HEK293 (cell line): ENCODE data around the gene REC114.

Experiments used
- ELK4 ChIP-seq: IDR thresholded peaks from 2 replicates; pipeline ENCODE4 v1.6.1; 2011; ENCODE audit warnings: mild to moderate bottlenecking, low read depth, low read length, borderline replicate concordance
- ZNF148 ChIP-seq: fragments of 450-650 bp; formaldehyde crosslinking; IDR thresholded peaks from 2 replicates; pipeline ENCODE4 v1.5.0; 2017; ENCODE audit warnings: missing biosample characterization, missing genetic modification characterization, borderline replicate concordance
- ZNF211 ChIP-seq: fragments of 450-650 bp; formaldehyde crosslinking; IDR thresholded peaks from 2 replicates; pipeline ENCODE4 v1.5.1; 2016; ENCODE audit warnings: low read depth, missing biosample characterization, missing genetic modification characterization
- ZNF501 ChIP-seq: fragments of 450-650 bp; formaldehyde crosslinking; IDR thresholded peaks from 2 replicates; pipeline ENCODE4 v1.5.1; 2016; ENCODE audit warnings: missing biosample characterization, missing genetic modification characterization
- ZNF513 ChIP-seq: fragments of 450-650 bp; IDR thresholded peaks from 2 replicates; pipeline ENCODE4 v1.5.1; 2018; ENCODE audit warnings: missing biosample characterization, missing genetic modification characterization
- ZNF529 ChIP-seq: fragments of 450-650 bp; formaldehyde crosslinking; IDR thresholded peaks from 2 replicates; pipeline ENCODE4 v1.5.1; 2017; ENCODE audit warnings: missing genetic modification characterization, missing biosample characterization; ENCODE audit not compliant: insufficient replicate concordance
- ZNF843 ChIP-seq: fragments of 450-650 bp; formaldehyde crosslinking; IDR thresholded peaks from 2 replicates; pipeline ENCODE4 v1.5.1; 2016; ENCODE audit warnings: missing biosample characterization, missing genetic modification characterization
- ZSCAN5A ChIP-seq: fragments of 450-650 bp; formaldehyde crosslinking; IDR thresholded peaks from 2 replicates; pipeline ENCODE4 v1.5.1; 2016; ENCODE audit warnings: missing biosample characterization, missing genetic modification characterization
- TF ChIP-seq, protein P1 (sequence below): fragments of 450-650 bp; formaldehyde crosslinking; IDR thresholded peaks from 2 replicates; pipeline ENCODE4 v1.5.1; 2016; ENCODE audit warnings: missing biosample characterization, missing genetic modification characterization
- TF ChIP-seq, protein P2 (sequence below): fragments of 450-650 bp; formaldehyde crosslinking; IDR thresholded peaks from 2 replicates; pipeline ENCODE4 v1.5.1; 2016; ENCODE audit warnings: missing biosample characterization, missing genetic modification characterization
- TF ChIP-seq, protein P3 (sequence below): sonication (generic); formaldehyde crosslinking; IDR thresholded peaks from 2 replicates; pipeline ENCODE4 v1.8.1; 2022; ENCODE audit warnings: mild to moderate bottlenecking, moderate library complexity, missing genetic modification reagents

DNA sequence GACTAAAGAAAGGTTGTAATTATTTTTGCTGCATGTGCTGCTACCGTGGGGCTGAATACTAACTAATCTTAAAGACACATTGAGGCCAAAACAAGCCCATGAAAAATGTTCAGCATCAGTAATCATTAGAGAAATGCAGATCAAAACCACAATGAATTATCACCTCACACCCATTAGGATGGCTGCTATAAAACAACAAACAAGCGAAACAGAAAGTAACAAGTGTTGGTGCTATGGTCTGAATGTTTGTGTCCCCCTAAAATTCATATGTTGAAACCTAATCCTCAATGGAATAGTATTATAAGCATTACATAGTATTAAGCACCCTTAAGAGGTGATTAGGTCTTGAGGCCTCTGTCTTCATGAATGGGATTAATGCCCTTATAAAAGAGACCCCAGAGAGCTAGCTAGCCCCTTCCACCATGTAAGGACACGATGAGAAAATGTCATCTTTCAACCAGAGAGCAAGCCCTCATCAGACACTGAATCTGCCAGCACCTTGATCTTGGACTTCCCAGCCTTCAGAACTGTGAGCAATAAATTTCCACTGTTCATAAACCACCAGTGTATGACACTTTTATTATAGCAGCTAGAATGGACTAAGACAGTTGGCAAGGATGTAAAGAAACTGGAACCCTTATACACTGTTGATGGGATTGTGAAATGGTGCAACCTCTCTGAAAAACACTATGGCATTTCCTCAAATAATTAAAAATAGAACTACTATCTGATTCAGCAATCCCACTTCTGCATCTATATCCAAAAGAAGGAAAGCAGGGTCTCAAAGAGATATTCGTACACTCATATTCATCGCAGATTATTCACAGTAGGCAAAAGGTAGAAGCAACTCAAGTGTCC lies 76.1 kb downstream of the REC114 start:
- no peak for TF ChIP-seq ZNF211 (tag by site-specific recombination)
- TF ChIP-seq ZNF843 (tag by site-specific recombination) = no peak
- TF ChIP-seq, protein P1, sequence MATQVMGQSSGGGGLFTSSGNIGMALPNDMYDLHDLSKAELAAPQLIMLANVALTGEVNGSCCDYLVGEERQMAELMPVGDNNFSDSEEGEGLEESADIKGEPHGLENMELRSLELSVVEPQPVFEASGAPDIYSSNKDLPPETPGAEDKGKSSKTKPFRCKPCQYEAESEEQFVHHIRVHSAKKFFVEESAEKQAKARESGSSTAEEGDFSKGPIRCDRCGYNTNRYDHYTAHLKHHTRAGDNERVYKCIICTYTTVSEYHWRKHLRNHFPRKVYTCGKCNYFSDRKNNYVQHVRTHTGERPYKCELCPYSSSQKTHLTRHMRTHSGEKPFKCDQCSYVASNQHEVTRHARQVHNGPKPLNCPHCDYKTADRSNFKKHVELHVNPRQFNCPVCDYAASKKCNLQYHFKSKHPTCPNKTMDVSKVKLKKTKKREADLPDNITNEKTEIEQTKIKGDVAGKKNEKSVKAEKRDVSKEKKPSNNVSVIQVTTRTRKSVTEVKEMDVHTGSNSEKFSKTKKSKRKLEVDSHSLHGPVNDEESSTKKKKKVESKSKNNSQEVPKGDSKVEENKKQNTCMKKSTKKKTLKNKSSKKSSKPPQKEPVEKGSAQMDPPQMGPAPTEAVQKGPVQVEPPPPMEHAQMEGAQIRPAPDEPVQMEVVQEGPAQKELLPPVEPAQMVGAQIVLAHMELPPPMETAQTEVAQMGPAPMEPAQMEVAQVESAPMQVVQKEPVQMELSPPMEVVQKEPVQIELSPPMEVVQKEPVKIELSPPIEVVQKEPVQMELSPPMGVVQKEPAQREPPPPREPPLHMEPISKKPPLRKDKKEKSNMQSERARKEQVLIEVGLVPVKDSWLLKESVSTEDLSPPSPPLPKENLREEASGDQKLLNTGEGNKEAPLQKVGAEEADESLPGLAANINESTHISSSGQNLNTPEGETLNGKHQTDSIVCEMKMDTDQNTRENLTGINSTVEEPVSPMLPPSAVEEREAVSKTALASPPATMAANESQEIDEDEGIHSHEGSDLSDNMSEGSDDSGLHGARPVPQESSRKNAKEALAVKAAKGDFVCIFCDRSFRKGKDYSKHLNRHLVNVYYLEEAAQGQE = no peak
- TF ChIP-seq ZNF148 = no peak
- no peak for TF ChIP-seq ZSCAN5A (tag by site-specific recombination)
- TF ChIP-seq, protein P2, sequence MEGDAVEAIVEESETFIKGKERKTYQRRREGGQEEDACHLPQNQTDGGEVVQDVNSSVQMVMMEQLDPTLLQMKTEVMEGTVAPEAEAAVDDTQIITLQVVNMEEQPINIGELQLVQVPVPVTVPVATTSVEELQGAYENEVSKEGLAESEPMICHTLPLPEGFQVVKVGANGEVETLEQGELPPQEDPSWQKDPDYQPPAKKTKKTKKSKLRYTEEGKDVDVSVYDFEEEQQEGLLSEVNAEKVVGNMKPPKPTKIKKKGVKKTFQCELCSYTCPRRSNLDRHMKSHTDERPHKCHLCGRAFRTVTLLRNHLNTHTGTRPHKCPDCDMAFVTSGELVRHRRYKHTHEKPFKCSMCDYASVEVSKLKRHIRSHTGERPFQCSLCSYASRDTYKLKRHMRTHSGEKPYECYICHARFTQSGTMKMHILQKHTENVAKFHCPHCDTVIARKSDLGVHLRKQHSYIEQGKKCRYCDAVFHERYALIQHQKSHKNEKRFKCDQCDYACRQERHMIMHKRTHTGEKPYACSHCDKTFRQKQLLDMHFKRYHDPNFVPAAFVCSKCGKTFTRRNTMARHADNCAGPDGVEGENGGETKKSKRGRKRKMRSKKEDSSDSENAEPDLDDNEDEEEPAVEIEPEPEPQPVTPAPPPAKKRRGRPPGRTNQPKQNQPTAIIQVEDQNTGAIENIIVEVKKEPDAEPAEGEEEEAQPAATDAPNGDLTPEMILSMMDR = no peak
- no peak for TF ChIP-seq ZNF501 (tag by site-specific recombination)
- TF ChIP-seq, protein P3, sequence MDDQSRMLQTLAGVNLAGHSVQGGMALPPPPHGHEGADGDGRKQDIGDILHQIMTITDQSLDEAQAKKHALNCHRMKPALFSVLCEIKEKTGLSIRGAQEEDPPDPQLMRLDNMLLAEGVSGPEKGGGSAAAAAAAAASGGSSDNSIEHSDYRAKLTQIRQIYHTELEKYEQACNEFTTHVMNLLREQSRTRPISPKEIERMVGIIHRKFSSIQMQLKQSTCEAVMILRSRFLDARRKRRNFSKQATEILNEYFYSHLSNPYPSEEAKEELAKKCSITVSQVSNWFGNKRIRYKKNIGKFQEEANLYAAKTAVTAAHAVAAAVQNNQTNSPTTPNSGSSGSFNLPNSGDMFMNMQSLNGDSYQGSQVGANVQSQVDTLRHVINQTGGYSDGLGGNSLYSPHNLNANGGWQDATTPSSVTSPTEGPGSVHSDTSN = no peak
- no peak for TF ChIP-seq ELK4
- no peak for TF ChIP-seq ZNF513
- TF ChIP-seq ZNF529 (tag by site-specific recombination) = no peak
